LoVo (cell line): ENCODE measurements around the gene CRACDL.

Experiments
- DNase-seq: peaks from one replicate; pipeline ENCODE4 v3.0.0-alpha.2; 2016; ENCODE audit warnings: low spot score

The CRACDL gene

GRCh38 chr2:98935777-98936352, at the start of gene CRACDL:
TSS of gene CRACDL (minus strand) at chr2:98936225. CDS start at chr2:98846800, 89,425 bp downstream.
- no peak for DNase-seq

- DNase-seq: no peak
Observed at GRCh38 chr2:98975611-98976010, 39.6 kb upstream of the CRACDL start.

- DNase-seq: no peak
Observed at GRCh38 chr2:98972582-98973167, 36.6 kb upstream of the CRACDL start.

- DNase-seq: no peak
Observed at GRCh38 chr2:98959810-98960507, 23.9 kb upstream of the CRACDL start.

- DNase-seq: no peak
Observed at GRCh38 chr2:98952966-98953365, 16.9 kb upstream of the CRACDL start.

GRCh38 chr2:98948956-98949739, 13.1 kb upstream of the CRACDL start:
- no peak for DNase-seq

GRCh38 chr2:98947554-98947953, 11.5 kb upstream of the CRACDL start:
- DNase-seq: no peak

GRCh38 chr2:98946855-98947254, 10.8 kb upstream of the CRACDL start:
- DNase-seq: no peak

- no peak for DNase-seq
Observed at GRCh38 chr2:98944775-98945174, 8.8 kb upstream of the CRACDL start.

GRCh38 chr2:98940102-98940501, 4.1 kb upstream of the CRACDL start:
- DNase-seq: no peak

- no peak for DNase-seq
Observed at GRCh38 chr2:98937906-98938305, 1.9 kb upstream of the CRACDL start.

GRCh38 chr2:98936353-98937351, 627 bp upstream of the CRACDL start:
- DNase-seq: no peak

GRCh38 chr2:98935111-98935770, 784 bp downstream of the CRACDL start:
- no peak for DNase-seq

GRCh38 chr2:98932778-98933343, 3.2 kb downstream of the CRACDL start:
- no peak for DNase-seq

- DNase-seq: no peak
Observed at GRCh38 chr2:98932164-98932563, 3.9 kb downstream of the CRACDL start.

- DNase-seq: no peak
Observed at GRCh38 chr2:98931596-98931995, 4.4 kb downstream of the CRACDL start.

- no peak for DNase-seq
Observed at GRCh38 chr2:98929920-98930319, 6.1 kb downstream of the CRACDL start.

- no peak for DNase-seq
Observed at GRCh38 chr2:98928242-98928641, 7.8 kb downstream of the CRACDL start.

- DNase-seq: no peak
Observed at GRCh38 chr2:98927027-98927426, 9.0 kb downstream of the CRACDL start.

GRCh38 chr2:98926601-98927000, 9.4 kb downstream of the CRACDL start:
- no peak for DNase-seq

- DNase-seq: no peak
Observed at GRCh38 chr2:98924910-98925309, 11.1 kb downstream of the CRACDL start.
